ENCODE results near the gene SURF1.

The SURF1 gene

GRCh38 chr9:133369422-133369821 lies 13.1 kb upstream of the SURF1 start:
- TF ChIP-seq CTCF (IDR thresholded peaks at IDR 0.05; ENCODE audit: low read depth, low read length): no peak
- no peak for DNase-seq (ENCODE audit: extremely low read depth, low read depth)

- no peak for TF ChIP-seq CTCF (IDR thresholded peaks at IDR 0.05; ENCODE audit: low read depth, low read length)
- DNase-seq (ENCODE audit: extremely low read depth, low read depth): no peak
These were observed 12.1 kb upstream of the SURF1 start for GRCh38 chr9:133368249-133368881.

- TF ChIP-seq CTCF (IDR thresholded peaks at IDR 0.05; ENCODE audit: low read depth, low read length): no peak
- DNase-seq (ENCODE audit: extremely low read depth, low read depth): no peak
These were observed 11.5 kb upstream of the SURF1 start for GRCh38 chr9:133367778-133368177.

- TF ChIP-seq CTCF (IDR thresholded peaks at IDR 0.05; ENCODE audit: low read depth, low read length): no peak
- DNase-seq (ENCODE audit: extremely low read depth, low read depth): no peak
These were observed 10.9 kb upstream of the SURF1 start for GRCh38 chr9:133367221-133367620.

- no peak for TF ChIP-seq CTCF (IDR thresholded peaks at IDR 0.05; ENCODE audit: low read depth, low read length)
- DNase-seq (ENCODE audit: extremely low read depth, low read depth): no peak
These were observed 10.1 kb upstream of the SURF1 start for GRCh38 chr9:133366435-133366834.

GRCh38 chr9:133362359-133363044 lies 6.2 kb upstream of the SURF1 start:
- no peak for TF ChIP-seq CTCF (IDR thresholded peaks at IDR 0.05; ENCODE audit: low read depth, low read length)
- DNase-seq (ENCODE audit: extremely low read depth, low read depth): no peak

- no peak for TF ChIP-seq CTCF (IDR thresholded peaks at IDR 0.05; ENCODE audit: low read depth, low read length)
- DNase-seq (ENCODE audit: extremely low read depth, low read depth): no peak
These were observed 5.3 kb upstream of the SURF1 start for GRCh38 chr9:133361507-133362092.
